ENCODE data around the gene FMN1.
A peak's percentile ranks its signal among the peaks of the same experiment; 100 is the strongest.

Gene FMN1

DNA sequence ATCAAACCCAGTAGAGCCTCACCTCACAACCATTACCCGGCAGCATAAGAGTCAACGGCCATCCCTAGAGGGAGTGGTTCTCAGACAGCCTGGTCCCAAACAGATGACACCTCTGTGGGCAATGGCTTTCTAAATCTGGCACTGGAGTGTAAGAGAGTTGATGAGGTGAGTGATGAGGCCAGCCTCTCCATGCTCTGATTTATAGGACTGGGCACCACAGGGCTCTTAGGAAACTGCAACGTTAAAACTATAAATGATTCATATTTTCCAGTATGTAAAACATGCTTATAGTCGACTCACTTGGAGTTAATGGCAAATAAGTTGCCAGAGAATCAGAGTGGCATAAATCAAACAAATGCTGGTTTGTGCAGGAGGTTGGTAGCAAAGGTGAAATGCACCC is 289.0 kb downstream of the FMN1 start:
- DNase-seq, result no peak

DNA sequence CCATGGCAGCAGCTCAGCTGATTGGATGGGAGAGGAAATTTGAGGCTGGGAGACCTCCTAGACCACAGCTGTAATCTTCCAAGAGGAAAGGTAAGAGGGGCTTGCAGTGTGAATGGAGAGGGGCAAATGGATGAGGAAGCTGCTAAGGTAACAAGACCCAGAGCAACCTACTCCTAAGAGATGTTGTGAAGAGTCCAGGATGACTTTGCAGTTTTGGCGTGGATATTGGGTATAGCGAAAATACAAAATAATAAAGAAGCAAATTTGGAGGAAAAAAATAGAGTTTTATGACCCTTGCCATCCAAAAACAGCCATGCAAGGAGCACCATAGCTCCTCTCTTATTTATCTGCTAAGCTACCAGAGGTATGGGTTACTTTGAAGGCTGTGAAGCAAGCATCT is 290.1 kb downstream of the FMN1 start:
- DNase-seq, result no peak

DNA sequence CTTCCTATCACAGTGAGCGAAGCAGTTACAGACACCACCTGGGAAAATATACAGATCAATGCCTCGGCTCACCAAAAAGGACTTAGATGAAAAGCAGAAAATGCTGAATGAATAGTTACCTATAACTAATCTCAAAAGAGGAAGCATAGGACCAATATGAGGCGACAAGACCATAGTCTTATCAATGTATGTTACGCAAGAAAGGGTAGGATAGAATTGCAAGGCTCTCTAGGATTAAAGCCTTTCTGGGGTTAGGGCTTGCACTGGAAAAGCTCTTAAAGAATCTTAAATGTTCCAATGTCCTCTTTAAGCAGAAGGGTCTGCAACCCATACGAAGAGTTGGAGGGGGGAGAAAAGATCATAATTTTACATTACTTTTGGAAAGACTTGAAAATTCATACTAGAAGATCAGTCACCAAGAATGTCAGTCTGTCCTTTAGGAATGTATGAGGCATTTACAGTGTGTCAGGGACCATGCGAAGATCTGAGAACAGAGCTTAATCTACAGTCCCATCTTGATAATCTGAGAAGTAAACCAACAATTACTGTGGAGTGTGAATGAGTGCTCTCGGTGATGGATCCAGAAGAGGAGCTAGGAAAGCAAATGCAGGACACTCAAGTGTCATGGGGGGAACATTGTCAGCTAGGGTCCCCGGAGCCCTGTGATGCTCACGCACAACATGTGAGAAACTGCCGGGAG is 290.8 kb downstream of the FMN1 start:
- no peak for DNase-seq

DNA sequence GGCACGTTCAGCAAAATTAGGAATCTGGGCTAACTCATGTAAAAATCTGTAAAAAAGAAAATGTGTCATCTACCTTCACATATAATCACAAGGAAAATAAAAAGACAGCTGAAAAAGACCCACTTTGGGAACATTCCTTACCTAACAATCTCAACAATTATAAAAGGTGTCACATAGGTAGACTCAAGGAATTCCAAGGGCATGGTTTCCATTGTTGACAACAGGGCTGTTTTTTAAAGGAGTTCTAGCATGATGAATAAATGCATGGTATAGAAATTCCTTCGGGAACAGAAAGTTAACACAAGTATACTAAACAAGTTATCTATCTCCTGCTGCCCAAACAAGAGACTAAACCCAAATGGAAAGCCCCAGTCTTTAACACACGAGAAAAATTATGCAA is 292.5 kb downstream of the FMN1 start:
- no peak for DNase-seq

DNA sequence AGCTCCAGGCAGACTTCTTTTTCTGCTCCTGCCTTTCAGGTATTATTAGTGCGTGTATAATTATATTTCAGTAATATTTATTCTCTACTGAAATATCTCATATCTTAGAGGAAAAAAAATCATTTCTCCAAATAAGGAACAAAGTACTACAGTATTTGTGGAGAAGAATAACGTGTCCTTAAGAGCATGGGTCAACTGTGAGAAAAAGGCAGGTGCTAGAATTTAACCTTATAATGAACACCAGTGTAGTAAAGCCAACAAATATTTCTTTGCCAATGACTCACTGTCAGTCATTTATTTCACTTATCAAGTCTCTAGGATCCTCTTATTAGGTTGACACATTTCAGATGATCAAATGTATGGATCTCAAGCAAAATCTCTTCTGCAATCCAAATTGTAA is 293.3 kb downstream of the FMN1 start:
- no peak for DNase-seq

DNA sequence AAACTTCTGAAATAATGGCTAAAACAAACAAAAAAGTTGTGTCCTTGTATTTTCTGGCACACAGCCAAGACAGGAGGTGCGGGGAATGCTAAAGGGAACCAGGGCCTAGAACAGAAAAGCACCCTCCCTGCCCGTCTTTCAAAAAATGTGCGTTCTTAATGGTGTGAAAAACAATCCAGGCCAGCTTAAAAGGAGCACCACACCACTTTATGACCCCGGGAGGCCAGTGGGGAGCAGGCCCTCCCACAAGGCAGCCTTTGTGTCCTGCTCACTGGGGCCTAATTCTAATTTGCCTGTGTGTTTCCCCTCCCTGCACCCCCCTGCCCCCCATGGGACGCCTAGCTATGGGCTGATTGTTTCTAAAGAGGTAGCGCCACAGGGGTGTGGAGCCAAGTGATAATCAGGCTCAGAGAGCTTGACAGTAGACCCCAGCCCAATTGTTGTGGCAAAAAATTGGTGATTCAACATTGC is 295.4 kb downstream of the FMN1 start:
- DNase-seq, result peak; percentile 100

DNA sequence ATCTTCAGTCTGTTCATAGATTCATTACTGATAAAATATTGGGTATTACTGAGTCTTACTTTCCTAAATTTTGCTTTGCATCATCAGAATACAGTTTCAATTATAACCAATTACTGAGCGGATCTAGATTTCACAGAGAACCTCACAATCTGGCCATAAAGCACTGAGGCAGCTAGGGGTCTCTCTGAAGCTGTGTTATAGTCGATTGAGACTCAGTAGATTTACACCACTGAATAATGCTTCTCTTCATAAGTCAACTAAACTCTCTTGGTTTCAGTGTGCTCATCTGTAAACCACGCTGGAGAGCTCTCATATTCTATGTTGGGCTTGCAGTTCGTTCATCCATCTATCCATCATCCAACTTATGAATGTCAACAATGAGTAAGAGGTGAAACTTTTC is 296.1 kb downstream of the FMN1 start:
- DNase-seq, result peak; percentile 78

DNA sequence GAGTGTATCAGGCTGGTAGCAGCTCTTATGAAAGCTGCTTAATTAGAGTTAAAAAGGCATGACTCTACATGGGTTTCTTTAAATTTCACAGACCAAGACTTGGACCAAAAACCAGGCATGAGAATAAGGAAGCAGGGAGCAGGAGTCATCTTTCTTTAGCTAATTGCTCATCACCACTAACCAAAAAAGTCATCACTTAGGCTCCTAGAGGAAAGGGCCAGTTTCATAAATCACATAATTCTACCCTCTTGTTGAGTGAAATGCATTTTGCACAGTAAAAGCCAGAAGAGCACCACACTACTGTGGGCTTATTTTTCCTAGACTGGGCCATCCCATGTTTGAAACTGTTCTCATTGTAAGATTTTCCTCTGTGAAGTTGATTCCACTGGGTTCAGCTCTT is 301.1 kb downstream of the FMN1 start:
- DNase-seq, result no peak

DNA sequence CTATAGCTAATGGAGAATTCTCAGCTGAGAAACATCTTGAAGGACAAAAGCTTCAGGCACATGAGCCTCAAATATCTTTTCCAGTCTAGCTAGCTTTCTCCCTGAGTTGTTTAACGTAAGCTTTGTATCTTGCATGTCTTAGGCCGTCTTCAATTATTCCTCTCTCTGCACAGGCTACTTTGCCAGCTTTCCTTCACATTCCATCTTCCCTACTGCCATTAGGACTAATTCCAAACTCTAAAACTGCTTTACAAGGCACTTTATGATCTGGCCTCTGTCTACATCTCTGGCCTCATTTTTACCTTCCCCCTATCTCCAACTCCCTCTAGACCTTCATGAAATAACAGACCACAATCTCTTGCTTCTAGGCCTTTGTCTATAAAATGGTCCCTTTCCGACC is 305.3 kb downstream of the FMN1 start:
- DNase-seq, result no peak

DNA sequence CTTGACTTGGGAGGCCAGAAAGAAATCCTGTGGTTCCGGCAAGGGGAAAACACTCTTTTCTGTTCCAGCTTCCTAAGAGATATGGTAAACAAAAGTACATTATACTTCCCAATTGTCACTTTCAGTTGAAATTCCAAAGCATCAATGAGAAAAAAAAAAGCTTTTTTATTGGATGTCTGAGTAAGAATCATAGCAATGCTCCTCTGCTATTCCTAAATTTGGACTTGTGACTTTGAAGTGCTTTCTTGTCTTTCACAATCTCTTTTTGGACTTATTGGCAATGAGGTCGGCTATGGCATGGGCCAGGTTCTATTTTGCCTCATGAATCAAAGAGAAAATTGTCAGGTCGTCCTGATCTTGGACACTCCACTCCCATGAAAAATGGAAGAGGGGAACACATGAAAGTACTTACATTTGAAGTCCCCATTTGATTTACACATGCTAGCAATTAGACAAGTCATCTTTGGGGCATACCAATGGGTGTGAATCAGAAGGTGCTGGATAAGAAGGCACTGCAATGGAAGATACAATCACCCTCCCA is 306.2 kb downstream of the FMN1 start:
- DNase-seq, result no peak

DNA sequence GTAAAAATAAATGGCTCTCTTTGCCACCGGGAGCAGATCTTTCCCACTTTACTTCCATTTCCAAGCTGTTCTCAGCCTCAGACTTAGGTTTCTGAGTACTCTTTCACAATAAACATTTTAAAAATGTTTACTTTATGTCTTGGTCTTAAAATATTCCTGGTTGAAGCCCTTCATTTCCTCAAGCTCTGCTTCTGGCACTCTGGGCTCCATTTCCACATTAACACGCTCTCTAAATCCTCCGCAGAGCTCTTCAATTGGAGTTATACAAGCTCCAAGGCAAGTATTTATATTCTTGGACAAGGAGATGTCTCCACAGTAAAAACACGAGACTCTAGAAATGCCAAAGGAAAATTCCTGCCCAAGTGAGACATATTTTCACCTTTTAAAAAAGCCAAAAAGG is 307.4 kb downstream of the FMN1 start:
- DNase-seq, result no peak

DNA sequence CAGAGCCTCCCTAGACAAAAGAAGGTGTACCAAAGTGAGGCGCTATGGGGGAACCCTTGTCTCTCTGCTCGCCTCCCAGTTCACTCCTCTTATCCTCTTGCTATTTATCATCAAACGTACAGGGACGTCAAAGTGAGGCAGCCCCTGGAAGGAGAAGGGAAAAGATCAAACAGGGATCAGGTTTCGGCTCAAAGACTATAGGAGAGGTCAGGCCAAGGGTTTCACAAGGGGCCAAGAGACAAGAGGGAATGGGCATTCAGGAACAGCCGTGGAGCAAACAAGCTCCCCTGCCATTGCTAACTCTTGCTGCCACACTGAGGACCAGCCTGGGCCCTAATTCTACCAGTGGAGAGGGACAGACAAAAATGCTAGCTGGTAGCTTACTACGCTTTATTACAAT is 308.1 kb downstream of the FMN1 start:
- no peak for DNase-seq

DNA sequence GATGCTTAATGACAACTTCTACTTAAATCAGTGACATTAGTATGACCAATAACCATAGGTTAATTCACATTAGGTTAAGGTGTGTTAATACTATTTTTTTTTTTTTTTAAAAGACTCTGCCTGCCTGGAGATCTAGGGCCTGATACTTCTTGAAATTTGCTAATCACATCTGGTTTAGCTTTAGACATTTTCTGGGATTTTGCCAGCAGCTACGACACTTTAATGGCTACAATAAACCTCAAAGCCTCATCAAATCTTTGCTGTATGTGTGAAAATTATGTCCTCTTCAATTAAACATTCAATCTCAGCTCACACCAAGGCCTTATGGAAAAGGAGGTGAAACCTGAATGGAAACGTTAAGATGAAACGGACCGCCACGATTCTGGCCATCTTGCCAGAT is 308.8 kb downstream of the FMN1 start:
- DNase-seq, result peak; percentile 22

DNA sequence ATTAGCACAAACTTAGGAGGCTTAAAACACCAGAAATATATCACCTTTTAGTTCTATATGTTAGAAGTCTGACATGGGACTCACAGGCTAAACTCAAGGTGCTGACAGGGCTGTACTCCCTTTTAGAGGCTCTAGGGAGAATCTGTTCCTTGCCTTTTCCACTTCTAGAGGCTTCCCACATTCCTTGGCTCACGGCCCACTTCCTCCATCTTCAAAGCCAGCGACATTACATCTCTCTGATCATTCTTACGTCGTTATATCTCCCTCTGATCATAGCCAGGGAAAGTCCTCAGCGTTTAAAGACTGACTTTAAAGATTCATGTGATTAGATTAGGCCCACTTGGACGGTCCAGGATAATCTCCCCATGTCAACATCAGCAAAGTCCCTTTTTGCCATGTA is 310.4 kb downstream of the FMN1 start:
- DNase-seq, result no peak

DNA sequence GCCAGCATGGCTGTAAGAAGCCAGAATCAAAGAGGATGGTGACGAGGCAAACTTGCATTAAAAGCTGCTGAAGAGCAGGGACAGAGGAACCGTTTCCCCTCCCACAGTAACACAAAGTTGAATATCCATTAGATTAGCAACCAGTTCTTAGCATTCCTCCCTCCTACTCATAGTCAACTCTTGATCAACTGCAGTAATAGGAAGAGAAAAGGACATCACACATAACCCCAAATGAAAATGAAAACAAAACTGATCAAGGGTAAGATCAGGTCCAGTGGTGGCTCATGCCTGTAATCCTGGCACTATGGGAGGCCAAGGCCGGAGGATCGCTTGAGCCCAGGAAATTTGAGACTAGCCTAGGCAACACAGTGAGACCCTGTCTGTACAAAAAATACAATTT is 311.6 kb downstream of the FMN1 start:
- no peak for DNase-seq

DNA sequence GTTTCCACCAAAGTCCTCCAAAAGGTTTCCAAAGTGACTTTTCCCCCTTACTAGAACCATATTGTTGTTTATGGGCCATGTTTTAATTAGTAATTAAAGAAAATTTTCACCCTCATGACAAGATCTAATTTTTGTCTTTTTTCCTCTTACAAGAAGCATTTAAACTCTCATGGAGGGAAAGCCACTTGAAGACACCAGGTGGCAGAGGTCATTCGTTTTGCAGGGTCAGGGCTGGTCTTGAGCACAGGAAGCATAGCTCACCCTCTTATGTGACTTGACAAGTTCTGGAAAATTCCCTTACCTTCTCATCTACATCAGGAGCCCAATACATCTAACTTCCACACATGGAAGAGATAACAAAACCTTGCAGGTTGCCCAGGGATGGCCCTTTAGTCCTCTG is 313.0 kb downstream of the FMN1 start:
- no peak for DNase-seq

DNA sequence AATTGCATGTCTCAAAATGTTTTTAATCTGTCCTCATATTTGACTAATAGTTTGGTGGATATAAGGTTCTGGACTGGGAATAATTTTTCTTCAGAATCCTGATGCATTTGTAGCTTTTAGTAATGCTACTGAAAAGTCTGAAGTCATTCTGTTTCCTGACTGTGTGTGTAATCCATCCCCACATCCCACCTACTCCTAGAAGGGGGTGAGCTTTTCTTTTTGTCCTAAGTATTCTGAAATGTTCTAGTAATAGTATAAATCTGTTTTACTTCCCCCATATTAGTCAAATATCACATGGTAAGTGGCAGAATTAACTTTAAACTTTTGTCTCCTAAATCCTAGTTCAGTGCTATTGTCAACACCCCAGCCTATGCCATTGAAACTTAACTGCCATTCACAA is 313.9 kb downstream of the FMN1 start:
- DNase-seq, result no peak

DNA sequence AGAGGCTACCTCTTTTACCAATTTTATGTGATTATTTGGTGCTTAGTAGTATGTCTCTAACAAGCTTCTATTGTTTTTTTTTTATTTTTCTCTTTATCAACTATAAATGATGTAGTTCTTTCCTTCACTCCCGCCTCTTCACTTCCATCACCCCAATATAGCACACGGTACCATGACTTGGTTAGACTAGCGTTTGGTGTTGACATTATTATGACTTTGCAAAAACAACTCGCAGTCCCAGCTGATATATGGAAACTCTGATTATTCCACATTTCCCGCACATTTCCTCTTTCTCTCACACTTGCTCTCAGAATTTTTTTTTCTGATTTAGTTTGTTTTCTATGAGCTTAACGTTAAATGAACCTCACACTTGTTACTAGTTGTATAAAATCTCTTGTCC is 314.5 kb downstream of the FMN1 start:
- DNase-seq, result no peak

DNA sequence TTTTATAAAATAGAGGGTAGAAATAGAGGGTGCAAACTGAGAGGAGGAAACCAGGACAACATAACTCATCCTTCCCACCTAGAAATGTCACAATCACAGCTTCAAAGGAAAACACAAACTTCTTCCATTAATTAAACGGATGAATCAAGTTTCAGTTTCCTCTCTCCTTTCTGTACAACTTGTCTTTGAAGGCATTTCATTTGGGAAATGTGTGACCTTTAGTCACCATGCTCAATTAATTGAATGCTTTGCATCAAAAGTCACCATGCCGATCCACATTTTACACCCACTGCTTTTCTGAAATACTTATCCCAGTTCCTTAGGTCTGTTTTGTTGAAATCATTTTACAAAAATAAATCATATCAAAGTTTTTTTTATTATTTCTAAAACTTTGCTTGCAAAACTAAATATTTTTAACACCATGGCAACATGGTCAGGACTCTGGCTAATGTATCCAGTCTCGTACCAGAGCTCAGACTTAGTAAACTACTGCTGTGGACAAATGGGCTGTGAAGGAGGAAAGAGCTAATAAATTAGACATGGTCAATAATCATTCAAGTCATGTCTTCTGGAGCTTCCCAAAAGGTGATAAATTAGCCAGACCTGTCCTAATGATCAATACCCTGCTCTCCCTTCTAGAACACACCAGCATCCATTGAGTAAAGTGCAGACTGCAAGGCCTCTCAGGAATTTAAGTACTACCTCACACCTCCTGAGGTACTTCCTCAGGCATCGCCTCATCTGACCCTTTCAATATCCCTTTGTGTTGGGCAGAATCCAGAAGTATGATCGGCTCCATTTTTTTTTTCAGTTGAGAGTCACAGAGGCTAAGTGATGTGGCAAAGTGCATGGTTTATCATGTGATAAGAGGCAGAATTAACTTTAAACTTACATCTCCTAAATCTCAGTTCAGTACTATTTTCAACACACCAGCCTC is 315.4 kb downstream of the FMN1 start:
- no peak for DNase-seq

DNA sequence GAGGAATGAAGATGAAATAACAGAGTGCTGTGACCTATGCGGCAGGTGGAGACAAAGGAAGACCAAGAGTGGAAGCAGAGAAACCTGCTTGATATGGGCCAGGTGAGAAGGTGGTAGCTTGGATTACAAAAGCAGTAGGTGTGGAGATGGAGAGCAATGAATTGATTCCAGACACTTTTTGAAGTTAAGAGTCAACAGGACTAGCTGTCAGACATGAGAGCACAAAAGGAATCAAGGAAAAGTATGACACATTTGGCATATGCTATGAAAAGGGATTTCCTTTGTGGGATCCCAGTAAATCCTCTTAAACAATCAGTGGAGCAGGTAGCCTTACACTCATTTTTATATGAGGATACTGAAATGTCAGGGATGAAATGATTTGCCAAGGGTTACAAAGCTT is 316.2 kb downstream of the FMN1 start:
- no peak for DNase-seq

DNA sequence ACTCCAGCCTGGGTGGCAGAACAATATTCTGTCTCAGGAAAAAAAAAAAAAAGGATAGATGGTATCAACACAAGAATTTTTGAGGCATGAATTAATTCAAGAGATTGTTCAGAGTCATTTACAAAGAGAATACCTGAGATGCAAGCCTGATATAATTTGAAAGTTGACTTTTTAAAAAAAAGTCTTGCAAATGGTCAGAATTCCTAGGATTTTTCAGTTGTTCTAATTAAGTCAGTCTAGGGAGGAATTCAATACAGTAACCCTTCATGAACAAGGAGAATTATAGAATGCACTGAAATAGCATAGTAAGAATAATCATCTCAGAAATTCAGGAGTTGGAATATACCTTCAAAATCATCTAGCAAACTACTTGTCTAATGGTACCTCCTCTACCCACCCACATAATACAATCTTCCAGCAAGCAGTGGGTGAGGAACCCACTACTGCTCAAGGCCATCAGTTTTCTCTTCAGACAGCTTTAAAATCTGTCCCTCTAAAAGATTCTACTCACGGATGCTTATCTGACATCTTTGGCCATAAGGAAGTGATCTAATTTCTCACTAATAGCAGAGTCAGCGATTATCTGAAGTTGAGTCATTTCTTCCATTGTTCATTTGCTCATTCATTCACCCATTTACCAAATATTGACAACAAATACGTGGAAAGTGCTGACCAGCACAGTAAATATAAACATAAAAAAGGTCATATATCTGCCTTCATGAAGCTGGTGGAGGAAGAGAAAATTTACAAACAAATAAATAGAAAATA is 317.1 kb downstream of the FMN1 start:
- DNase-seq, result no peak

DNA sequence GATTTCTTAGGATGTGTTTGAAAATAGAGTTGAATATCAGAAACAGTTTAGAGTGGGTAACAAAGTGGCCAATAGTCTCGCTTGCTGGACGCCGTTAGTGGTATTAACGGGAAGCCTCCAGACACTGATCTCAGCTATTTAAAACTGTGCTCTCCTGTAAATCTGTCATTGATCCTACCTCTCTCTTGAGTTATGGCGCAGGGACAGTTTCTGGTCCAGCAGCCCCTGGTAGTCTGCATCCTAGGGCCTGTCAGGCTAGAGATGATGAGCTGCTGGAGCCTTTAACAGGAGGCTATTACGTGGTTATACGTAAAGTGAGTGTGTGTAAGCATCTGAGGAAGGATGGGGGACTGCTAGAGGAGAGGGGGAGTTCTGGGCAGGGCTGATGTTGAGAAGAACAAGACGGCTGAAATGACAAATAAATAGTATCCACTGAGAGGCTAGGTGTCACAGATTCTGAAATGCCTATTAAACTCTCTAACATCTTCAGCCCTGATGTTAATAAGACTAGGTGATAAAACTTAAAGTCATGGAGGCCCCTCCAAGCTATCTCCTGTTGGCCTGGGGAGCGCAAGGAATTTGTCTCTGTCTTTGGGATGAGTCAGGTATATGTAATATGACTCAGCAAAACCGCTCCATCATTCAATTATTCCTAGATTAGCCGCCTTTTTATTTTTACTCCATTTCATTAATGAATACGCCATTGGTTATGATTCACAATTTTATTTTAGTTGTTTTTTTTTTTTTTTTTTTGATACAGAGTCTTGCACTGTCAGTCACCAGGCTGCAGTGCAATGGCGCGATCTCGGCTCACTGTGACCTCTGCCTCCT is 321.0 kb downstream of the FMN1 start:
- DNase-seq, result no peak

Data from NCI-H69 (cell line).